Body of pancreas (tissue), 4 donors: ENCODE measurements around the gene GM2A.

ENCODE experiments used
- POLR2A ChIP-seq, 3 donors: fragments of 450-650 bp; IDR thresholded peaks; one replicate each; pipeline ENCODE4 v1.6.1; 2016; ENCODE audit warnings: antibody characterized with exemption in 3 of 3, mild to moderate bottlenecking in 2 of 3
- TF ChIP-seq, protein P1 (sequence below), 7 experiments: fragments of 450-650 bp in 4 of 7; fragments of 200-600 bp in 3 of 7; sonication (generic) in 3 of 7; IDR thresholded peaks; one replicate each; pipeline ENCODE4 v1.5.1; 2016 to 2019; ENCODE audit warnings: antibody characterized with exemption in 7 of 7

DNA sequence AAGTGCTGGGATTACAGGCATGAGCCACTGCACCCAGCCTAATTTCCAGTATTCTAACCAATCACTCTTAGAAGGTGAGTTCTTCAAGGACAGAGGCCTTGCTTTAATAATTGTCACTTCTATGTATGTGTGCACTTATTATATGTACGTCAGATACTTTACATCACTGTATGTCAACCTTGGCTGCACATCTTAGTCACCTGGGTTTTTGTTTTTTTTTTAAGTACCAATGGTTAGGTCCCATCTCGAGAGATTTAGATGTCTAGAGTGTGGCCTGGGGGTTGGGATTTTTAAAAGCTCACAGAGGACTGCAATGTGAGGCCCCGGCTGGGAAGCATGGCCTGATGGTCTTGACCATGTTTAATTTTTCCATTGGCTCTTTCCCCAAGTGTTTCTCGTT is 9.9 kb upstream of the GM2A start:
- no peak for TF ChIP-seq POLR2A (IDR thresholded peaks at IDR 0.05)
- TF ChIP-seq, protein P1, sequence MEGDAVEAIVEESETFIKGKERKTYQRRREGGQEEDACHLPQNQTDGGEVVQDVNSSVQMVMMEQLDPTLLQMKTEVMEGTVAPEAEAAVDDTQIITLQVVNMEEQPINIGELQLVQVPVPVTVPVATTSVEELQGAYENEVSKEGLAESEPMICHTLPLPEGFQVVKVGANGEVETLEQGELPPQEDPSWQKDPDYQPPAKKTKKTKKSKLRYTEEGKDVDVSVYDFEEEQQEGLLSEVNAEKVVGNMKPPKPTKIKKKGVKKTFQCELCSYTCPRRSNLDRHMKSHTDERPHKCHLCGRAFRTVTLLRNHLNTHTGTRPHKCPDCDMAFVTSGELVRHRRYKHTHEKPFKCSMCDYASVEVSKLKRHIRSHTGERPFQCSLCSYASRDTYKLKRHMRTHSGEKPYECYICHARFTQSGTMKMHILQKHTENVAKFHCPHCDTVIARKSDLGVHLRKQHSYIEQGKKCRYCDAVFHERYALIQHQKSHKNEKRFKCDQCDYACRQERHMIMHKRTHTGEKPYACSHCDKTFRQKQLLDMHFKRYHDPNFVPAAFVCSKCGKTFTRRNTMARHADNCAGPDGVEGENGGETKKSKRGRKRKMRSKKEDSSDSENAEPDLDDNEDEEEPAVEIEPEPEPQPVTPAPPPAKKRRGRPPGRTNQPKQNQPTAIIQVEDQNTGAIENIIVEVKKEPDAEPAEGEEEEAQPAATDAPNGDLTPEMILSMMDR (IDR thresholded peaks at IDR 0.05) = no peak
